B cell (primary cell): ENCODE measurements around the gene WDR31.

Experiments
- EZH2 ChIP-seq: IDR thresholded peaks from 2 replicates; pipeline ENCODE4 v1.6.1; 2012; ENCODE audit warnings: borderline replicate concordance, low read depth, mild to moderate bottlenecking, moderate library complexity, low read length; ENCODE audit not compliant: insufficient read depth, poor library complexity, severe bottlenecking
- TF ChIP-seq, protein P1 (sequence below): fragments of 200-600 bp; IDR thresholded peaks from one replicate; pipeline ENCODE4 v1.8.0; 2022; ENCODE audit warnings: antibody characterized with exemption, mild to moderate bottlenecking

- TF ChIP-seq, protein P1, sequence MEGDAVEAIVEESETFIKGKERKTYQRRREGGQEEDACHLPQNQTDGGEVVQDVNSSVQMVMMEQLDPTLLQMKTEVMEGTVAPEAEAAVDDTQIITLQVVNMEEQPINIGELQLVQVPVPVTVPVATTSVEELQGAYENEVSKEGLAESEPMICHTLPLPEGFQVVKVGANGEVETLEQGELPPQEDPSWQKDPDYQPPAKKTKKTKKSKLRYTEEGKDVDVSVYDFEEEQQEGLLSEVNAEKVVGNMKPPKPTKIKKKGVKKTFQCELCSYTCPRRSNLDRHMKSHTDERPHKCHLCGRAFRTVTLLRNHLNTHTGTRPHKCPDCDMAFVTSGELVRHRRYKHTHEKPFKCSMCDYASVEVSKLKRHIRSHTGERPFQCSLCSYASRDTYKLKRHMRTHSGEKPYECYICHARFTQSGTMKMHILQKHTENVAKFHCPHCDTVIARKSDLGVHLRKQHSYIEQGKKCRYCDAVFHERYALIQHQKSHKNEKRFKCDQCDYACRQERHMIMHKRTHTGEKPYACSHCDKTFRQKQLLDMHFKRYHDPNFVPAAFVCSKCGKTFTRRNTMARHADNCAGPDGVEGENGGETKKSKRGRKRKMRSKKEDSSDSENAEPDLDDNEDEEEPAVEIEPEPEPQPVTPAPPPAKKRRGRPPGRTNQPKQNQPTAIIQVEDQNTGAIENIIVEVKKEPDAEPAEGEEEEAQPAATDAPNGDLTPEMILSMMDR = no peak
- TF ChIP-seq EZH2 = no peak
Observed at GRCh38 chr9:113380869-113381378, 40.8 kb upstream of the WDR31 start.
